Stomach (tissue), 9 donors: ENCODE measurements around the gene ADGRF3. TPM values are rescaled to one million over a fixed set of nuclear protein-coding genes. Genes with fewer than 3 reads are reported as not detected.

Experiments
- DNase-seq, 2 donors: peaks; one replicate each; pipeline versions ENCODE4 v3.0.0 to v3.0.0-alpha.2; 2013 to 2019
- H3K27ac ChIP-seq, 5 donors: fragments of 200-600 bp in 4 of 5; sonication (generic) in 4 of 5; one replicate each; pipeline ENCODE4 v1.5.1; 2013 to 2019; ENCODE audit warnings: mild to moderate bottlenecking in 1 of 5, moderate library complexity in 1 of 5
- H3K27me3 ChIP-seq, 3 donors: fragments of 200-600 bp; sonication (generic); one replicate each; pipeline ENCODE4 v1.5.1; 2017 to 2019; ENCODE audit warnings: mixed run types in 1 of 3
- H3K36me3 ChIP-seq, 4 donors: fragments of 200-600 bp; sonication (generic); 1 replicate in 3 of 4; 2 replicates in 1 of 4; pipeline ENCODE4 v1.5.1; 2016 to 2019
- H3K4me1 ChIP-seq, 4 donors: fragments of 200-600 bp; sonication (generic); one replicate each; pipeline ENCODE4 v1.5.1; 2016 to 2019
- H3K4me3 ChIP-seq, 4 donors: fragments of 200-600 bp; sonication (generic) in 3 of 4; one replicate each; pipeline ENCODE4 v1.5.1; 2016 to 2019; ENCODE audit warnings: mild to moderate bottlenecking in 1 of 4
- H3K9me3 ChIP-seq, 4 donors: fragments of 200-600 bp; sonication (generic); one replicate each; pipeline ENCODE4 v1.5.1; 2016 to 2019
- CTCF ChIP-seq, 7 experiments: fragments of 450-650 bp in 4 of 7; fragments of 200-600 bp in 3 of 7; sonication (generic) in 3 of 7; IDR thresholded peaks; one replicate each; pipeline ENCODE4 v1.5.1; 2016 to 2019; ENCODE audit warnings: antibody characterized with exemption in 7 of 7, control low read depth in 2 of 7, mild to moderate bottlenecking in 1 of 7
- EP300 ChIP-seq: sonication (generic); formaldehyde crosslinking; IDR thresholded peaks from one replicate; pipeline ENCODE4 v1.6.1; 2017; ENCODE audit warnings: antibody characterized with exemption
- POLR2A ChIP-seq, 4 donors: fragments of 450-650 bp; IDR thresholded peaks; one replicate each; pipeline ENCODE4 v1.6.1; 2016; ENCODE audit warnings: antibody characterized with exemption in 4 of 4, control low read depth in 2 of 4, mild to moderate bottlenecking in 1 of 4, moderate library complexity in 1 of 4
- POLR2AphosphoS5 ChIP-seq, 3 donors: sonication (generic); formaldehyde crosslinking; IDR thresholded peaks; one replicate each; pipeline ENCODE4 v1.6.1; 2016; ENCODE audit warnings: antibody characterized with exemption in 3 of 3
- WGBS, 5 donors: extraction: QIAGEN DNeasy Blood & Tissue Kit in 3 of 5; methylation state at CpG; one replicate each; pipeline versions ENCODE4 v1.1.5 to v1.1.7; 2013 to 2018; 5-methylcytosine and 5-hydroxymethylcytosine counted together
- intact Hi-C: fragments of 100-400 bp; cut with DNase I; formaldehyde crosslinking; loops from one replicate; pipeline ENCODE4 v1.15.1; 2023; ENCODE audit warnings: low total_unique reads
- polyA plus RNA-seq, 3 donors: library from polyadenylated mRNA; stranded (reverse); fragments of 200-250 nt; gene quantifications; one replicate each; pipeline ENCODE4 v1.2.3, GENCODE V29; 2013
- total RNA-seq, 5 donors: library from RNA; depleted of rRNA; stranded (reverse); fragments of >200 nt; gene quantifications; one replicate each; pipeline versions ENCODE4 v1.1.0 to v1.2.3, GENCODE V29; 2014 to 2016
- donor health status: healthy with polysubstance abuse.
- donor health status: Bipolar disorder and iron deficiency.
- donor health status: healthy.

ADGRF3 gene
- total and polyA plus RNA-seq, 8 donors, result 0.05 to 0.31 (median 0.21) TPM; not detected in 4

GRCh38 chr2:26298286-26298637 is 48.3 kb downstream of the ADGRF3 start:
- Histone ChIP-seq H3K4me1 (peaks cover 8 to 31% (median 22%) of the 10 kb centered on the region in 4 donors), H3K27me3 (no peaks in the 10 kb centered on the region), H3K4me3 (peak overlapping the region; percentile 51 to 60 (median 54)), H3K9me3 (no peaks in the 10 kb centered on the region), H3K36me3 (no peaks in the 10 kb centered on the region), H3K27ac (peak overlapping the region; percentile 80 to 93 (median 90))
- no peak for DNase-seq
- WGBS, 5 donors, result 27 to 56% (median 45%) methylated on average over 17 of the region's 17 CpGs
- intact Hi-C loops, result no loop called here
- no peak for TF ChIP-seq CTCF (IDR thresholded peaks at IDR 0.05)
- TF ChIP-seq EP300, result no peak
- no peak for TF ChIP-seq POLR2A (IDR thresholded peaks at IDR 0.05)

- Histone ChIP-seq H3K27ac (no peak overlapping the region), H3K27me3 (no peaks in the 10 kb centered on the region), H3K4me3 (no peak overlapping the region), H3K4me1 (peaks cover 8 to 27% (median 20%) of the 10 kb centered on the region in 4 donors), H3K9me3 (no peaks in the 10 kb centered on the region), H3K36me3 (no peaks in the 10 kb centered on the region)
- intact Hi-C loops, result no loop called here
- no peak for TF ChIP-seq CTCF (IDR thresholded peaks at IDR 0.05)
- DNase-seq, result no peak
- WGBS, 5 donors, result 89 to 98% (median 90%) methylated on average over 3 of the region's 3 CpGs
Observed at GRCh38 chr2:26297061-26297460, 49.5 kb downstream of the ADGRF3 start.

GRCh38 chr2:26295511-26295910 is 51.1 kb downstream of the ADGRF3 start:
- Histone ChIP-seq H3K9me3 (no peaks in the 10 kb centered on the region), H3K4me3 (no peak overlapping the region), H3K27me3 (no peaks in the 10 kb centered on the region), H3K36me3 (peaks cover 0 to 7% (median 3%) of the 10 kb centered on the region in 4 donors), H3K4me1 (peaks cover 6 to 18% (median 17%) of the 10 kb centered on the region in 4 donors), H3K27ac (no peak overlapping the region)
- 20 to 70% (median 39%) methylated on average over 1 of the region's 1 CpG for WGBS, 5 donors
- no peak for DNase-seq
- intact Hi-C loops, result no loop called here
- no peak for TF ChIP-seq POLR2AphosphoS5 (IDR thresholded peaks at IDR 0.05)
- TF ChIP-seq EP300, result no peak
- no peak for TF ChIP-seq POLR2A (IDR thresholded peaks at IDR 0.05)
- no peak for TF ChIP-seq CTCF (IDR thresholded peaks at IDR 0.05)

- Histone ChIP-seq H3K4me1 (no peaks in the 10 kb centered on the region), H3K9me3 (no peaks in the 10 kb centered on the region), H3K4me3 (no peak overlapping the region), H3K36me3 (peaks cover 0 to 35% (median 29%) of the 10 kb centered on the region in 4 donors), H3K27ac (no peak overlapping the region), H3K27me3 (no peaks in the 10 kb centered on the region)
- DNase-seq, result peak in 1 of 2 donors; percentile 34
- no peak for TF ChIP-seq POLR2A (IDR thresholded peaks at IDR 0.05)
- TF ChIP-seq EP300, result no peak
- TF ChIP-seq POLR2AphosphoS5 (IDR thresholded peaks at IDR 0.05), result no peak
- no peak for TF ChIP-seq CTCF (IDR thresholded peaks at IDR 0.05)
- WGBS, 5 donors, result 47 to 66% (median 53%) methylated on average over 6 of the region's 6 CpGs
- intact Hi-C loops, result no loop called here
Observed at GRCh38 chr2:26292646-26293045, 53.9 kb downstream of the ADGRF3 start.
